GM18867 (cell line): Measurements from ENCODE around the gene NIPAL4.
"Not testable (repeated sequence)": the region's sequence is repeated elsewhere in the genome, so short reads cannot be mapped to it uniquely, and the experiment has no call there.

ENCODE experiments used
- ATAC-seq: cut with Tn5 transposase; IDR thresholded peaks from one replicate; pipeline ENCODE4 v1.9.1; 2021; ENCODE audit warnings: mild to moderate bottlenecking, moderate library complexity; ENCODE audit not compliant: unreplicated experiment

Gene NIPAL4

DNA sequence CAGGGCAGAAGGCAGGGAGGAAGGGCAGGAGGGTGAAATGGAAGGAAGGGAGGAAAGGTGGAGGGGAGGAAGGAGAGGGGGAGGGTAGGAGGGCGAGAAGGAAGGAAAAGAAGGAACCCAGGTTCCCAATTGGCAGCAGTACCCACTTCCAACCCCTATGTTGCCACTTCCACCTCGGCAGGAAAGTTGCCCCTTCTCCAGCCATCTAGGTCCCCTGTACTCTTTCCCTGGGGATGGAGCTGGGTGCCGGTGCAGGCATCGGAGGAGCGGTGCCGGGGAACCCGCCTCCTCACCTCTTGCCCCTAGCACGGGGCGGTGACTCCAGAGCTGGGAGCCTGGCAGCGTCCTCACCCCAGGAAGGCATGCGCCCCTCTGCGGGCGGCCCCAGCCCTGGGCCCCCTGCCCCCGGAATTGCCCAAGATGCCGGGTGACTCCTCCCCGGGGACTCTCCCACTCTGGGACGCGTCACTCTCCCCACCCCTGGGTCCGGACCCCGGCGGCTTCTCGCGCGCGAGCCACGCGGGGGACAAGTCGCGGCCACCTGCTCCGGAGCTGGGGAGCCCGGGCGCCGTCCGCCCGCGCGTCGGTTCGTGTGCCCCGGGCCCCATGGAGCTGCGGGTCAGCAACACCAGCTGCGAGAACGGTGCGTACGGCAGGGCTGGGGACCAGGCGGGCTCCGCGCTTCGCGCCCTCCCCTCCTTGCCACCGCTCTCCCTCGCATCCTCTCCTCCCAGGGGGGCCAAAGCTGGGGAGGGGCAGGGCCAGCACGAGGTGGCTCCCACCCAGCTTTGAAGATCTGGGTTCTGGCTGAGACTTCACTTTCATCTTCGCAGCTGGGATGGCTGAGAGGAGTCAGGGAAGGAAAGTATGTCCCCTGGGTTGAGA lies at the start of gene NIPAL4:
TSS of gene NIPAL4 (plus strand) at position 499 of the 885 bp plus-strand sequence. CDS start at position 607, 108 bp downstream.
- ATAC-seq = no peak

DNA sequence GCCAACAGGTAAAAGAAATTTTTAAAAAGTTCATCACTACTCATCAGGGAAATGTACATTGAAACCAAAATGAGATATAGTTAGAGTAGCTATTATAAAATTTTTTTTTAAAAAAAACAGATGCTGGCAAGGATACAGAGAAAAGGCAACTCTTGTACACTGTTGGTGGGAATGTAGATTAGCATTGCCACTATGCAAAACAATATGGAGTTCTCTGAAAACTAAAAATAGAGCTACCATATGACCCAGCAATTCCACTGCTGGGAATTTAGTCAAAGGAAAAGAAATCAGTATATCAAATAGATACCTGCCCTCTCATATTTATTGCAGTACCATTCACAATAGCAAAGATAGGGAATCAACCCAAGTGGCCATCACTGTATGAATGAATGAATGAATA lies 44.2 kb upstream of the NIPAL4 start:
- no peak for ATAC-seq

DNA sequence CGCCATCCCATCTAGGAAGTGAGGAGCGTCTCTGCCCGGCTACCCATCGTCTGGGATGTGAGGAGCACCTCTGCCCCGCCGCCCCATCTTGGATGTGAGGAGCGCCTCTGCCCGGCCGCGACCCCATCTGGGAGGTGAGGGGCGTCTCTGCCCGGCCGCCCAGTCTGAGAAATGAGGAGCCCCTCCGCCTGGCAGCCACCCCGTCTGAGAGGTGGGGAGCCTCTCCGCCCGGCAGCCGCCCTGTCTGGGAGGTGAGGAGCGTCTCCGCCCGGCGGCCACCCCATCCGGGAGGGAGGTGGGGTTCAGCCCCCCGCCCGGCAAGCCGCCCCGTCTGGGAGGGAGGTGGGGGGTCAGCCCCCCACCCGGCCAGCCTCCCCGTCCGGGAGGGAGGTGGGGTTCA lies 40.5 kb upstream of the NIPAL4 start:
- not testable (repeated sequence) for ATAC-seq

DNA sequence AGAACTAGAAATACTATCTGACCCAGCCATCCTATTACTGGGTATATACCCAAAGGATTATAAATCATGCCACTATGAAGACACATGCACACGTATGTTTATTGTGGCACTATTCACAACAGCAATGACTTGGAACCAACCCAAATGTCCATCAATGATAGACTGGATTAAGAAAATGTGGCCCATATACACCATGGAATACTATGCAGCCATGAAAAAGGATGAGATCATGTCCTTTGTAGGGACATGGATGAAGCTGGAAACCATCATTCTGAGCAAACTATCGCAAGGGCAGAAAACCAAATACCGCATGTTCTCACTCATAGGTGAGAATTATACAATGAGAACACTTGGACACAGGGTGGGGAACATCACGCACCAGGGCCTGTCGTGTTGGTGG lies 30.1 kb upstream of the NIPAL4 start:
- ATAC-seq = not testable (repeated sequence)

DNA sequence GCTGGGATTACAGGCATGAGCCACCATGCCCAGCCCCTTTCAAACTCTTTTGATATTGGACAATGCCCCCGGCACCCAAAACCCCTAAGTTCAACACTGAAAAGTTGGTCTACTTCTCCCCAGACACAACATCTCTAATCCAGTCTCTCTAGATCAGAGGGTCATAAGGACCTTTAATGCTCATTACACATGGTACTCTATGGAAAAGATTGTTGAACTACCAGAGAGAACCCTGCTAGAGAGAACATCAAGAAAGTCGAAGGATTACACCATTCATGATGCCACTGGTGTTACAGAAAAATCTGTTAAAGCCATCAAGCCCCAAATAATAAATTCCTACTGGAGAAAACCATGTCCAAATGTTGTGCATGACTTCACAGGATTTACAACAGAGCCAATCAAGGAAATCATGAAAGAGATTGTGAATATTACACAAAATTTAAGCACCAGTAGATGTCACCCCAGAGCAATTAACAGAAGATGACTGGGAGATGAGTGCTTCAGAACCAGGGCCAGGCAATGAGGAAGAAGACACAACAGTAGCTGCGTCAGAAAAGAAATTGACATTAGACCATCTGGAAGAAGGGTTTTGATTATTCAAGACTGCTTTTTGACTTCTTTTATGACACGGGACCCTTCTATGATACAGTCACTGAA lies 28.3 kb upstream of the NIPAL4 start:
- ATAC-seq = peak; percentile 84

DNA sequence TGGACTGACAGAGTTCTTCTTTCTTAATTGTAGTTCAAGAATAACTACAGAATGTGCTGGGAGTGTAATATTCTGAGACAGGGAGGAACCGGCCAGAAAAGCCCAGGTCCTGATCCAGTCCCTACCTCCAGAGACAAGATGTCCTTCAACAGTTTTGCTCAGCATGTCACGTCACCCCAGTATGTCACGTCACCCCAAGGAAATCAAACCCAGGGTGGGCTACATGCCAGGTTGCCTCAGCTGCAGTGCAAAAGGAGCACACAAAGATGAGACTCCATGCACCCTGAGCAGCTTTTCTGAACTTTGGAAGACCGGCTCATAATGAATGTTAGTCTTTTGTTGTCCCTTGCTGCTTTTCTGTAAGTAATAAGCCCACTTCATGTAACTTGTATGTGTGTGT lies 25.9 kb upstream of the NIPAL4 start:
- no peak for ATAC-seq

DNA sequence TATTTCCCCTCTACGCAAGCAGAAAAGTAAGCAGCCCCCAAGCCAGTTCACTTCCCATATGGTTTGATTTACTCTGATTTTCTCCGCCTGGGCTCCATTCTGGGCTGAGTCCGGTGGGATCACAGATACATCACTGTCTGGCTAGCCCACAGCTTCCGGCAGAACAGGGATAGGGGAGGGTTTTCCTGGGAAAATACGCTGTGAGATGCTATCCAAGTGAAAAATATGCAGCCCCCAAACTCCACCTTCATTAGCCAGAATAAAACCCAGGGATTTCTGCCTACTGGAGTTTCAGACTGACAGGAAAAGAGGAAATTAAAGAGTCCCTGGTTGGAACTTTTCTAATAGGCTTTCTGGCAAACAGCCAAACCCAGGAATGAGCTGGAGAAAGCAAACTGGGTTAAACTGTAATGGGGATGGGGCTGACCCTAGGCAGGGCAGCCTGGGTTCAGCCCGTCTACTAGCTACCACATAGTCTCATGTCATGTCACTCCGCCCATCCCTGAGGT lies 16.9 kb upstream of the NIPAL4 start:
- ATAC-seq = no peak

DNA sequence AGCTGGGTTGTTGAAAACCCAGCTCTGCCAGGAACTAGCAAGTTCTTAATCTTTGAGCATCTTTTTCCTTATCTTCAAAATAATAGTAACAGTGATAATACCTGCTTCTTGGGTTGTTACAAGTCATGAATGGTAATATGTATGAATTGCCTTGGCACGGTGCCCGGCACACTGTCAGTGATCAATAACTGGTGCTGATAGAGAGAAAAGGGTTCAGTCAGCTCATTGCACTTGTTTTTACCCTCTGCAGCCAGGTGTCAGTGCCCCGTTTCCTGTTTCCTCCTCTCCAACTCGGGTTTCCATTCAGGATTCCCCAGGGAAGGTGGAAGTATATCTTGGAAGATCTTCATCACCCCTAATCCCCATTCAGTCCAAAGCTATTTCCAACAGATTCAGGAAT lies 15.8 kb upstream of the NIPAL4 start:
- no peak for ATAC-seq

DNA sequence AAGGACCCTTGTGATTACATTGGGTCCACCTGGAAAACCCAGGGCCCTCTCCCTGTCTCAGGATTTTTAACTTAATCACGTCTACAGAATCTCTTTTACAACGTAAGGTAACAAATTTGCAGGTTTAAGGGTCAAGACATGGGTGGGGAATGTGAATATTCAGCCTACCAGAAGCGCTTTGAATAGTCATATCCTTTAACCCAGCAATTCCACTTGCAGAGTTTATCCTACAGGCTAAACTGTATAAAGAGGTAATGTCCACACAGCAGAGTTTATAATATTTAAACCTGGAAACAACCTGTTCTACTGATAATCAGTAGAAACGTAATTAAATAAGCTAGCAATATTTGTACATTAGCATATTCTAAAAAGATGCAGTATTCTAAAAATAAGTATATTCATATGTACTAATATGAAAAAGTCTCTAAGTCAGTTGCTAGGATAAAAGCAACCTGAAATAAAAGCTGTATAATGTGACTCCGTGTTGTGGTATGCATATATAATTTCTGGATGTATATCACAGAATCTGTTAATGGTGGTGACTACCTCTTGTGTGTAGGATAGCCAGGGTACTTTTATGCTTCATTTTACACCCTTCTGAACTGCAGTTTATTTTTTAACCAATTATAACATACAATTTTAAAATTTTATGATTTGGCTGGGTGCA lies 14.1 kb upstream of the NIPAL4 start:
- ATAC-seq = no peak

DNA sequence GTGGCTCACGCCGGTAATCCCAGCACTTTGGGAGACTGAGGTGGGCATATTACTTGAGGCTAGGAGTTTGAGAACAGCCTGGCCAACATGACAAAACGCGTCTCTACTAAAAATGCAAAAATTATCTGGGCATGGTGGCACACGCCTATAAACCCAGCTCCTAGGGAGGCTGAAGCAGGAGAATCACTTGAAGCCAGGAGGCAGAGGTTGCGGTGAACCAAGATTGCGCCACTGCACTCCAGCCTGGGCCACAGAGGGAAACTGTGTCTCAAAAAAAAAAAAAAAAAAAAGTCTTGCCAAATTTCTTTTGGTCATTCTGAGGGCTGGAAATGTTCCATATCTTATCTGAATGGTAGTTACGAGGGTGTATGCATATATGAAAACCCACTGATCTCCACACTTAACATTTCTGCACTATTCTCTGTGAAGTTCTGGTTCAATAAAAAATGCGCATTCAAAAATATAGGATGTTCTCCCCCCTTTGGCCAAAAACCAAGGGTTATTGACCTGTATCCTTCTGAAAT lies 13.5 kb upstream of the NIPAL4 start:
- ATAC-seq = no peak

DNA sequence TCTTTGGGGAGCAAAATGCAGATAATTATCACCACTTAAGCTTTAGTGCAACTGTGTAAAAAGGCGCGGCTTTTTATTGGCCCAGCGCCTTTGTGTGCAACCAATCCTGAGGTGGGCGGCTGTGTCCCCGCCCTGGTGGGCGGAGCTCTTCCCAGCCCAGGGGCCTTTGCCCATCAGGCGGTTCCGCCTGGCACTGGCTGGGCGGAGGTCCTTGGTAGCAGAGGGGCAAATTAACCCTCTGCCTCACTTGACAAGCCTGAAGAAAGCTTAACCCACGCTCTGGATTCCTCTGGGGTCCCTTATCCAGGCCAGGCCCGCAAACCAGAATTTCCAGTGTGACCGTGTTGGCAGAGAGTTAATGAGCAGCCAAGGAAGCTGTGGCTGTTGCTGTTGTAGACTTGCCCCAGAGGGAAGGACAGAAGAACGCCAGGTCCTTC lies 12.8 kb upstream of the NIPAL4 start:
- no peak for ATAC-seq

DNA sequence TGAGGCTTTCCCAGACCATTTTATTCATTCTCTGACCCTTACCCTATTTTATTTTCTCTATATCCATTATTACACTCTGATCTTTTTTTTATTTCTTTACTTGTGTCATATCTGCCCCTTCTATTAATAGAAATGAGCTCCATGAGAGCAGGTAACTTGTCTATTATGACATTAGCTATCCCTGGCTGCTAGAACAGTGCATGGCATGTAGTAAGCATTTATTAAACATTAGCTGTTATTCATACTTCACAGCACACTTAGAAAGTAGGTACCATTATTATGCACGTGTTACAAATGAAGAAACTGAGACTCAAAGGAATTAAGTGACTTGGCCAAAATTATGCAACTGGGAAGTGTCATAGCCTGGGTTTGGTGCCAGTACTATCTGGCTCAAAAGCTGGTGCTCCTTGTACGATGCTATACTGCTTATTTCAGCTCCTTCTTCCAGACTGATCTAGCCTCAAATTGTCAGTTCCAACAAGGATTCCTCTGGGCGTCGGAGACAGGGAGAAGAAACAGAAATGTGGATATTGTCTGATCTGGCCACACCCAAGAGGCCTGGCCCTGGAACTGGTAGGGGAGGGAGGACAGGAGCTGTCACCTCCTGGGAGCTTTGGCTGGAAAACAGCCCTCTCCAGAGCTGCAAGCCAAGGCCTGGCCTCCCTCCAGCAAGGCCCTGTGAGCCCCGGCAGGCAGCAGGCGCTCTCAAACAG lies 10.8 kb upstream of the NIPAL4 start:
- no peak for ATAC-seq

DNA sequence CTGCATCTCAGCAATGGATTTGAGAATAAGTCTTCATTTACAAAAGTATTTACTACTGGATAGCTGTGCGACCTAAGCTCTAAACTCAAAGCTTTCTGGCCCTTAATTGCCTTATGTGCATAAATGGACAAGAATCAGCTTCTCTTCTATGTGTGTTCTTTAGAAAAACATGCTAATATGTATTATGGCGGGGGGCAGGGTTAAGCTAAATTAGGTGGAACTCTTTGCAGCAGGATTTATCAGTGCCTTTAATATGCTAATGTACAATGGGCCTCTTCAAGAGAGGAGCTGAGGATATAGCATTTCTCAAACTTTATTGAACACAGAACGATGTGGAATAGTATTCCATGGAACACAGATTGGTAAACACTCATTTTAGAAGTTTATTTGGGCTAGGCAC lies 10.0 kb upstream of the NIPAL4 start:
- ATAC-seq = no peak

DNA sequence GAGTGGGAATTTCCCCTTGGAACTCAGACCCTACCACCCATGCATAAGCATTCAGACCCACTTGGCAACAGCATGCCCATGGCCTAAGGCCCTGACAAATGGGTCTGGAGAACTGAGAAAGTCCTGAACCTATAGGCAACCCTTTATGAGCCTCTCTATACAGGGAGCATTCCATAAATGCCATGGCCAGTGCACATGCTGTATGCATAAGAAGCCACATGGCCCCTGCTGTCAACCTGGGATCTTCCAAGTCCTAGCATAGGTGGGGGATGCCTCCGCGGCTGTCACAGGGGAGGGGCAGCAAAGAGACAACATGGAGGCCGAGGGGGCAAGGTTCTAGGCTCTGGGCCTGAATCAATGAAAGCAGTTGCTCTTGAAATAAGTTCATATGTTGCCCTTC lies 8.2 kb upstream of the NIPAL4 start:
- ATAC-seq = no peak

DNA sequence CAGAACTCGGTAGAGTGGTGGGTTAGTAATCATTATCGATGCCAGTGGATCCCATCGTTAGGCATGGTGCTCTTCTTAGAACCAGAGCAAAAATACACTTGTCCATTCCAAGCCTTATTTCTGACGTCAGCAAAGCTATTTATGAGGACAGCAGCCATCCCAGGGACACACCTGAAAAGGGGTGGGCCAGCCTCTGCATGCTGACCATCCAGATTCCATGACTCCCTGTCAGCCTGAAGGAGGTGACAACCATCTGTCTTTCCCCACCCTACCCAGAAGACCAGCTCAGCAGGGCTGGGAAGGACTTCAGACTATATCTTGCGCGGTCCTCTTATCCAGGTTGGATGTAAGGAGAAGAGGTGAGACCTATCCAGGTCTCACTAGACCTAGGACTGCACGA lies 5.7 kb upstream of the NIPAL4 start:
- ATAC-seq = no peak

DNA sequence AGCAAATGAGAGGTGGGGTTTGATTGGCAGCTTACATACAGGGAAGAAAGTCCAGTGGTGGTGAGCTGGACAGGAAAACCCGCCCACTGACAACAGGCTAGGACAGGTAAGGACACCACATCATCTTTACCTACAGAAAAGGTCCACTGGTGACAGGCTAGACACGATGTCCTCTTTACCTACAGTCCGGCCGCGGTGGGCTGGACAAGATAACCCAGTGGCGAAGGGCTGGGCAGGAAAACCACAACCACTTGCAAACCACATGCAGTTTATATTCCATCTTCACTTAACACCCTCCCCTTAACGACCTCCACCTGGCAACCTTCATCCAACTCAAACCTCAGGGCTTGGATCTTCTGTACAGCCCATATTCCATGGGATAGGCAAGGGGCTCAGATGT lies 5.0 kb upstream of the NIPAL4 start:
- no peak for ATAC-seq

DNA sequence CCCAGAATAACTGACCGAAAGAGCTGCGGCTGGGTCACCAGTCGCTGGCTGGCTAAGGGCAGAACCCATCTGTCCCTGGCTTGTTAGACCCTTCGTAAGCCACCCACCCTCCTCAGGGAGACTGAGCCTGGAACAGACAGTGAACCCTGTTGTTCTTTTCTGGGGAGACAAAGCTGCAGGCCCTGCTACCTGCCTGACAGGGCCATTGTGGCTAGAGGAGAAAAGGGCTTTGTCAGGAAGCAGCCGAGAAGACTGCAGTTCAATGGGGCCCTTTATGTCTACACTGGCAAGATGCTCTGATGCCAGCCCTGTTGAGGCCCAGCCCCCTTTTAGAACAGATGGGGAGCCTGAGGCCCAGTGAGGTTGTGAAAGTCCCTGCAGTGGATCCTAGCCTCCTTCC lies 3.7 kb upstream of the NIPAL4 start:
- ATAC-seq = no peak

DNA sequence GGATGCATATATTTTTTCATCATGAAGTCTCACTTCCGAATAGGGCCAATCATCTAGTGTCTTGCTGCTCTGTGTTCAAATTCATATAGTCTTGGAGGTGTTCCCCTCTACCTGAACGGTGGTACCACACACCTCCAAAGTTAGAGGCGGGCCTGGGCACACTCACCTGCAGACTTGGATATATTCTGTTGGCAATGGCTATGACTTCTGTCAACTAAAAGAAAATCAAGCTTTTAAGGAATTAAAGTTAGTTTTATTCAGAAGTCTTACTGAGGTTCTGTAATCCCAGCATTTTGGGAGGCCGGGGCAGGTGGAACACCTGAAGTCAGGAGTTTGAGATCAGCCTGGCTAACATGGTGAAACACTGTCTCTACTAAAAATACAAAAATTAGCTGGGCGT lies 2.6 kb upstream of the NIPAL4 start:
- ATAC-seq = no peak

DNA sequence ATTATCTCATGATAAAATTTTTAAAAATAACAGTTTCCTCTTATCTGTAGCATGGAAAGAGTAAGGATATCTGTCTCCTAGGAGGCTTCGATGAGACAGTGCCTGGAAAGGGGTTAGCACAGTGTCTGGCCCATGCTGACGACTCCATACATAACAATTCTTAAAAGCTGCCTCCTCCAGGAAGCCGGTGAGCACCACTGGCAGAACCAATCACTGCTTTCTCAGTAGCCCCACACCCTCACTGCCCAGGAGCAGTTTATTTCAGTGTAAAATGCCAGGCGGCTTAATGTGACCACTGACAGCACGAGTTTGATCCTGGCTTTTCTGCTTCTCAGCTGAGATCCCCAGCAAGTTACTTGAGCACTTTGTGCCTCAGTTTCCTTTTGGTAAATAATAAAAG lies 1.2 kb upstream of the NIPAL4 start:
- ATAC-seq = no peak

DNA sequence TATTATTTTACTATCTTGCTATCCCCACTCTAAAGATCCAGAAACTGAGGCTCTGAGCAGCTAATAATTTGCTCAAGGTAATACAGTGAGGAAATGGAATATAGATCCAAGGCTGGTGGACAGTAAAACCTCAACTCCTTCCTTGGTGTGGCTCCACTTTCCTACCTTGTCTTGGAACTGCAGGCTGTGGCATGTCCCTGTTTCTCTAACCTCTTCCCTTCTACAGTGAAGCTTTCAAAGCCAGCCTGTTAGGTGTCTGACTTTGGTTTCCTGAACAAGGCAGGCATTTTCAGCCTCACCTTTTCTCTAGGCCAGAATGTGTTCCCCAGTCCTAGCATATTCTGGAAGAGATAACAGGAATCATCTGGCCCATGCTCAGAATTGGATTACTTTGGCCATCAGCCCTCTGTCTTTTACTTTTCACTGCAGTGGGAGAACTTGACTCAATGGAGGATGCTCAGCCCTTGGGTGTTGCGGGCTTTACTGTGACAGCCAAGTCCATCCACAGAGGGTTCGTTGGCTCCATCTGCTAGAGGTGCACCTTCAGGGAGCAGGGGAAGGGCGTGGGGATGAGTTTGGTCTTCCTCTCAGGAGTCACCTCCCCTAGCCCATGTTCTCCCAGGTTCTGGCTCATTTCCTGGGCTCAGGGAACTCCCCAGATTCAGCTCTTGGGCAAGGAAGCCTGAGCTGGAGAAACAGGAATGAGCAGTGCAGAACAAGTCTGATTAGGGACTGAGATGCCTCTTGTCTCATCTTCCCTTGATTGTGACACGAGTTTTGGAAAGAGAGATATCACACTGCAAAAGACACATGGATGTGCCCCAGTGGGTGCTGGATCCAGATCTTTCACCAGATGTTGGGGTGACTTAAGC lies 1.1 kb downstream of the NIPAL4 start:
- ATAC-seq = no peak
